ENCODE data around the gene RAVER2.
"Not testable (repeated sequence)": the region's sequence is repeated elsewhere in the genome, so short reads cannot be mapped to it uniquely, and the experiment has no call there.

RAVER2 gene

GRCh38 chr1:64817364-64817763 is 72.5 kb downstream of the RAVER2 start:
- DNase-seq, result not testable (repeated sequence)

GRCh38 chr1:64820572-64820971 is 75.7 kb downstream of the RAVER2 start:
- not testable (repeated sequence) for DNase-seq

GRCh38 chr1:64822621-64823020 is 77.7 kb downstream of the RAVER2 start:
- DNase-seq, result no peak

GRCh38 chr1:64823691-64824476 is 79.0 kb downstream of the RAVER2 start:
- peak; percentile 33 for DNase-seq

- no peak for DNase-seq
These were observed 82.1 kb downstream of the RAVER2 start for GRCh38 chr1:64826991-64827390.

- no peak for DNase-seq
These were observed 84.0 kb downstream of the RAVER2 start for GRCh38 chr1:64828829-64829228.

- DNase-seq, result no peak
These were observed 84.6 kb downstream of the RAVER2 start for GRCh38 chr1:64829411-64830029.

- no peak for DNase-seq
These were observed 85.3 kb downstream of the RAVER2 start for GRCh38 chr1:64830030-64830651.

GRCh38 chr1:64834734-64835133 is 89.9 kb downstream of the RAVER2 start:
- no peak for DNase-seq

- no peak for DNase-seq
These were observed 91.9 kb downstream of the RAVER2 start for GRCh38 chr1:64836802-64837201.

GRCh38 chr1:64838486-64838885 is 93.6 kb downstream of the RAVER2 start:
- DNase-seq, result no peak

- DNase-seq, result no peak
These were observed 94.4 kb downstream of the RAVER2 start for GRCh38 chr1:64839261-64839660.

GRCh38 chr1:64839732-64840405 is 95.0 kb downstream of the RAVER2 start:
- DNase-seq, result no peak

- DNase-seq, result no peak
These were observed 96.6 kb downstream of the RAVER2 start for GRCh38 chr1:64841330-64842065.

- no peak for DNase-seq
These were observed 97.3 kb downstream of the RAVER2 start for GRCh38 chr1:64842224-64842623.

GRCh38 chr1:64843675-64844074 is 98.8 kb downstream of the RAVER2 start:
- DNase-seq, result no peak

- no peak for DNase-seq
These were observed 99.3 kb downstream of the RAVER2 start for GRCh38 chr1:64844175-64844574.

GRCh38 chr1:64844609-64845008 is 99.7 kb downstream of the RAVER2 start:
- no peak for DNase-seq

GRCh38 chr1:64845831-64846425 is 101.1 kb downstream of the RAVER2 start:
- no peak for DNase-seq

GRCh38 chr1:64846573-64847430 is 101.9 kb downstream of the RAVER2 start:
- no peak for DNase-seq

- no peak for DNase-seq
These were observed 102.8 kb downstream of the RAVER2 start for GRCh38 chr1:64847666-64848065.
